Activated CD8-positive, alpha-beta memory T cell treated with anti-CD3 and anti-CD28 coated beads, Interleukin-2, amount 10 ng/mL, durations not matched to agents 7 days and 5 days (primary cell): ENCODE measurements around the gene TNP1. TPM values are rescaled to one million over a fixed set of nuclear protein-coding genes. Genes with fewer than 3 reads are reported as not detected.

Experiments
- ATAC-seq: fragments of 150-1000 bp; cut with Tn5 transposase; one replicate; pipeline ENCODE4 v1.10.0; 2021; ENCODE audit warnings: moderate library complexity
- CTCF ChIA-PET: fragments of 350-600 bp; sonication (Branson Sonifier 250); formaldehyde crosslinking; loops from one replicate; lab custom pipeline; 2021; ENCODE audit warnings: antibody characterized with exemption; lab: Charles Lee
- DNase-seq: peaks from one replicate; pipeline ENCODE4 v3.0.0-alpha.2; 2020
- H3K27ac Mint-ChIP-seq: one replicate; pipeline ENCODE4 v1.8.0; 2021; ENCODE audit warnings: mild to moderate bottlenecking, mixed read lengths
- H3K27me3 Mint-ChIP-seq: one replicate; pipeline ENCODE4 v1.8.0; 2021; ENCODE audit warnings: mixed read lengths
- H3K36me3 Mint-ChIP-seq: one replicate; pipeline ENCODE4 v1.8.0; 2021; ENCODE audit warnings: mild to moderate bottlenecking, mixed read lengths
- H3K4me1 Mint-ChIP-seq: one replicate; pipeline ENCODE4 v1.8.0; 2021; ENCODE audit warnings: mixed read lengths
- H3K4me3 Mint-ChIP-seq: one replicate; pipeline ENCODE4 v1.8.0; 2021; ENCODE audit warnings: mild to moderate bottlenecking, moderate library complexity, mixed read lengths
- H3K9me3 Mint-ChIP-seq: one replicate; pipeline ENCODE4 v1.8.0; 2022; ENCODE audit warnings: low read depth, mixed read lengths
- total RNA-seq, 2 experiments: library from RNA; stranded (reverse); gene quantifications; one replicate each; pipeline ENCODE4 v1.2.3, GENCODE V29; 2021

The TNP1 gene
- total RNA-seq, 2 experiments from 2014 or later: not detected

DNA sequence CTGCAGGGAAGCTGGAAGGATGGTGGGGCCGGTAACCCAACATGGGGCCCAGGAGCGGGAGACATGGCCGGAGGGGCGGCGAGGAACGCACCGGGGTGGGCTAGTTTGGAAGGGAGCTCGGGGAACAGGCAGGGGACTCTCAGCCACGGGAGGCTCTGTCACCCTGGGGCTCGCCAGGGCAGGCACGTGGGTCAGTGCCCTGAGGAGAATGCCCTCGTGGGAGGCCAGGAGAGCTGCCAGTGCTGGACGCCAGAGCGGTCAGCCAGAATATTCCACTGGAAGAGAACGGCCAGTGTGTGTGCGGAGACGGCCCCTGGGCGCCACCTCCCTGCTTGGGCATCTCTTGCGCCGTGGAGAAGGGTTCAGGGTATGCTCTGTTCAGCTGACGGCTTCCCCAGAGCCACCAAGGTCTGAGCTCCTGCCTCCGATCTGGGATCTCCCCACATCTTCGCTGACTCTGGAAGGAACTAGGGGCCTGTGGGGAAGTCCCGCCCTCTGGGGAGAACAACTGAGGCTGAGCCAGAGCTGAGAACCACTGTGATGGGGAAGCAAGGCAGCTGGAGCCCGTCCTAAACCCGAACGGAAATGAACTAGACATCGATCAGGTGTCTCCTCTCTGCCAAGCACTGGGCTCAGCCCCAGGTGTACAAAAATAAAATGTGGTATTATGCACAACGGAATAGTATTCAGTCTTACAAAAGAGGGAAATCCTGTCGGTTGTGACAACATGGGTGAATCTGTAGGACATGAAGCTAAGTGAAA, 49.3 kb downstream of the TNP1 start:
- ATAC-seq (no peak), DNase-seq (no peak)
- H3K9me3 Mint-ChIP-seq: no peaks in the 10 kb centered on the region
- H3K4me3 Mint-ChIP-seq: no peak overlapping the region
- no peak overlapping the region for H3K27ac Mint-ChIP-seq
- H3K36me3 Mint-ChIP-seq: no peaks in the 10 kb centered on the region
- no peaks in the 10 kb centered on the region for H3K4me1 Mint-ChIP-seq
- CTCF ChIA-PET: no interaction called here
- H3K27me3 Mint-ChIP-seq: peaks cover 1% of the 10 kb centered on the region

Other genes with a start within 250 kb of the TNP1 start
- gene IGFBP2, start 226.6 kb downstream of the TNP1 start, total RNA-seq: 1 to 10 TPM in 1 of 2 experiments, under 1 TPM in 1; 0.96 to 3.5 TPM
- under 1 TPM in 1 of 2 experiments, not detected in 1; 0.02 TPM for gene IGFBP5, start 164.5 kb downstream of the TNP1 start, total RNA-seq